OCI-LY3 (cell line): ENCODE data around the gene LARGE1.
A peak's percentile ranks its signal among the peaks of the same experiment; 100 is the strongest.

Source experiments
- H2AFZ ChIP-seq: fragments of 200-600, 300-600 bp; shearing (Covaris generic); 2 replicates; pipeline ENCODE4 v1.6.0; 2014; ENCODE audit warnings: antibody characterized with exemption, low read depth, low read length
- H3K27ac ChIP-seq: fragments of 200-600, 300-600 bp; sonication (generic); 2 replicates; pipeline ENCODE4 v1.5.1; 2014; ENCODE audit warnings: mild to moderate bottlenecking, low read length, moderate library complexity, mixed read lengths
- H3K27me3 ChIP-seq: fragments of 200-600, 300-600 bp; sonication (generic); 2 replicates; pipeline ENCODE4 v1.6.1; 2014; ENCODE audit warnings: low read depth, low read length, mixed read lengths
- H3K36me3 ChIP-seq: fragments of 200-600, 300-600 bp; sonication (generic); replicated peaks from 2 replicates; pipeline ENCODE3; 2014; ENCODE audit warnings: low read depth, low read length, mixed read lengths
- H3K4me1 ChIP-seq: fragments of 300-600, 200-600 bp; sonication (generic); 2 replicates; pipeline ENCODE4 v1.6.1; 2014; ENCODE audit warnings: low read length, mixed read lengths
- H3K4me2 ChIP-seq: fragments of 200-600, 300-600 bp; sonication (generic); 2 replicates; pipeline ENCODE4 v1.6.1; 2014; ENCODE audit warnings: low read length, mixed read lengths
- H3K4me3 ChIP-seq: fragments of 300-600, 200-600 bp; sonication (generic); 2 replicates; pipeline ENCODE4 v1.5.1; 2014; ENCODE audit warnings: antibody characterized with exemption, mild to moderate bottlenecking, low read length, moderate library complexity
- H3K79me2 ChIP-seq: fragments of 300-600, 200-600 bp; shearing (Covaris generic); 2 replicates; pipeline ENCODE4 v1.6.1; 2014; ENCODE audit warnings: mild to moderate bottlenecking, low read length, mixed read lengths
- H3K9ac ChIP-seq: fragments of 300-600, 200-600 bp; shearing (Covaris generic); 2 replicates; pipeline ENCODE4 v1.6.0; 2014; ENCODE audit warnings: mild to moderate bottlenecking, low read length, moderate library complexity
- H3K9me3 ChIP-seq: fragments of 200-600, 300-600 bp; shearing (Covaris generic); 2 replicates; pipeline ENCODE4 v1.6.1; 2014; ENCODE audit warnings: low read length, mixed read lengths; ENCODE audit not compliant: insufficient read depth
- H4K20me1 ChIP-seq: fragments of 200-600, 300-600 bp; sonication (generic); 2 replicates; pipeline ENCODE4 v1.6.1; 2016; ENCODE audit warnings: low read length, mixed read lengths; ENCODE audit not compliant: insufficient read depth
- CTCF ChIP-seq: fragments of 200-600, 300-600 bp; sonication (generic); IDR thresholded peaks from 2 replicates; pipeline ENCODE4 v1.5.1; 2014; ENCODE audit warnings: antibody characterized with exemption, low read length, low read depth
- EZH2phosphoT487 ChIP-seq: fragments of 200-600 bp; shearing (Covaris generic); IDR thresholded peaks from 2 replicates; pipeline ENCODE4 v1.6.1; 2018; ENCODE audit warnings: antibody characterized with exemption, mixed run types, low read depth

The LARGE1 gene

DNA sequence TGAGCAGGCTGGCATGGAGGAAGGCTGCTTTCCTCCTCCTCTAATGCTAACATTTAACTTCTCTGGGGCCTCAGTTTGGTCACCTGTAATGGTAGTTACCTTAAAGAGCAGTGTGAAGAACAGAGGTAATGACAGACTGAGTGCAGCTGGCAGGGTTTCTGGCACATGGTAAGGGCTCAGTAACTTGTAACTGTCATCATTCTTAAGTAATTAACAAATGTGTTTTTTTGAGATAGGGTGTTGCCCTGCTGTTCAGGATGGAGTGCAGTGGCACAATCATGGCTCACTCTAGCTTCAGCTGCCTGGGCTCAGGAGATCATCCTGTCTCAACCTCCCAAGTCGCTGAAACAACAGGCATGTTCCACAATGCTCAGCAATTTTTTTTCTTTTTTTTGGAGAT lies 620.1 kb downstream of the LARGE1 start:
- Histone ChIP-seq H3K9me3 (no peaks in the 10 kb centered on the region), H3K27ac (peak overlapping the region; percentile 34), H3K27me3 (no peaks in the 10 kb centered on the region), H2AFZ (no peak overlapping the region), H3K4me1 (peaks cover 29% of the 10 kb centered on the region), H3K9ac (0 out of 2 replicates have a peak overlapping the region, but pooled peaks have one; percentile 5), H3K4me2 (peak overlapping the region; percentile 55), H3K79me2 (no peaks in the 10 kb centered on the region), H3K4me3 (peak overlapping the region; percentile 31; the same call in 1 of the 2 replicates), H3K36me3 (peaks cover 6% of the 10 kb centered on the region), H4K20me1 (0 out of 2 replicates have a peak, but pooled peaks cover 3% of the 10 kb centered on the region)
- TF ChIP-seq CTCF (no peak), EZH2phosphoT487 (no peak)

DNA sequence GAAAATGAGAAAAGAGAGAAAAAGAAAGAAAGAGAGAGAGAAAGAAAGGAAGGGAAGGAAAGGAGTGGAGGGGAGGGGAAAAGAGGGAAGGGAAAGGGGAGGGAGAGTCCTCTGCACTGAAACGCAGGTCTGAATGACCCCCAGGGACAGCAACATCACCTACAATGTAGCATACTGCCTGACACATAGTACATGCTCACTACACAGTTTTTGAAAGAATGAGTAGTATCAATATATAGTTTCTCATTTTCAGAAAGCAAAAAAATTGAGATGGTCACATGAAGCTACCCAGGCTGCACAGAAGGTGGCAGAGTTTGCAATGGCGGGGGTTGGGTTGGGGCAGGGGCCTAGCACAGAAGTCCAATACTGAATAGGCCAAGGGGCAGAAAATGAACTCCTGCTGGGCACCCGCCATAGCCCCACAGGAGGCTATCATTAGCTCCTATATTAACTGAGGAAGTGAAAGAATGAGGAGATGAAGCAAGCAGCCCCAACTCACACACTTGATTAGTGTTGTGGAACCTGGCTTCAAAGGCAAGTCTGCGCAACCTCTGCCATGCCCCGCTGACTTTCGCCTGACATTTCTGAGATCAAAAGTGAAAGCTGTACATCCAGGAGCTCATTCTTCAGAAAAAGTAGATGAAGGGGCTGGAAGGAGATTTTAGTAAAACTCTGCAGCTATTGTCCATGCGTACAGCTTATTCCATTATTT lies 620.9 kb downstream of the LARGE1 start:
- no peak overlapping the region for H2AFZ ChIP-seq
- H3K4me2 ChIP-seq: peak overlapping the region; percentile 55
- H3K4me1 ChIP-seq: peaks cover 29% of the 10 kb centered on the region
- H3K36me3 ChIP-seq: peaks cover 9% of the 10 kb centered on the region
- H3K4me3 ChIP-seq: peak overlapping the region; percentile 31
- H3K9me3 ChIP-seq: no peaks in the 10 kb centered on the region
- TF ChIP-seq EZH2phosphoT487 (no peak), CTCF (peak; percentile 35)
- H3K27ac ChIP-seq: peak overlapping the region; percentile 34
- peak overlapping the region; percentile 5; the same call in 1 of the 2 replicates for H3K9ac ChIP-seq
- no peaks in the 10 kb centered on the region for H3K27me3 ChIP-seq
- H4K20me1 ChIP-seq: 0 out of 2 replicates have a peak, but pooled peaks cover 3% of the 10 kb centered on the region
- H3K79me2 ChIP-seq: no peaks in the 10 kb centered on the region

DNA sequence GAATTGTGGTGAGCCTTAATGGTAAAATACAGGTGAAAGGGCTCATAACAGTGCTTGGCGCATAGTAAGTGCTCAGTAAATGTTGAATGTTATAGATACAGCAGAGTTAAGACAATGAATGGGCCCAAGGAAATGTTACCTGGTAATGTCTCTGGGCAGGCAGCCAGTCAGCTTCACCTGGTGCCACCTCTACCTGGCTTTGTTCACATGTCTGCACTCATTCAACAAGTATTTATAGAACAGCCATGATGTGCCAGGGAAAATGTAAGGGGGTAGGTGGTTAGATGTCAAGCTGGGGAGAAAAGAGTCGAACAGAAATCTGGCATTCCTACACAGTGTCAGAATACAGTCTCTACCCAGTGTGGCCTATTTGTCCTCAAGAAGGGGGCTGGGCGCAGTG lies 623.3 kb downstream of the LARGE1 start:
- H3K27ac ChIP-seq: no peak overlapping the region
- no peaks in the 10 kb centered on the region for H4K20me1 ChIP-seq
- no peak overlapping the region for H3K4me3 ChIP-seq
- H3K4me2 ChIP-seq: no peak overlapping the region
- H3K4me1 ChIP-seq: peaks cover 29% of the 10 kb centered on the region
- H3K27me3 ChIP-seq: no peaks in the 10 kb centered on the region
- peaks cover 11% of the 10 kb centered on the region for H3K36me3 ChIP-seq
- no peak overlapping the region for H3K9ac ChIP-seq
- no peak for TF ChIP-seq CTCF
- TF ChIP-seq EZH2phosphoT487: no peak
- no peaks in the 10 kb centered on the region for H3K79me2 ChIP-seq
- no peaks in the 10 kb centered on the region for H3K9me3 ChIP-seq
- no peak overlapping the region for H2AFZ ChIP-seq

- no peaks in the 10 kb centered on the region for H3K4me1 ChIP-seq
- no peaks in the 10 kb centered on the region for H3K9me3 ChIP-seq
- H4K20me1 ChIP-seq: no peaks in the 10 kb centered on the region
- no peak overlapping the region for H3K4me2 ChIP-seq
- H3K9ac ChIP-seq: no peak overlapping the region
- H3K27ac ChIP-seq: no peak overlapping the region
- no peak for TF ChIP-seq EZH2phosphoT487
- TF ChIP-seq CTCF: no peak
- H2AFZ ChIP-seq: no peak overlapping the region
- H3K36me3 ChIP-seq: no peaks in the 10 kb centered on the region
- no peaks in the 10 kb centered on the region for H3K27me3 ChIP-seq
- H3K4me3 ChIP-seq: no peak overlapping the region
- no peaks in the 10 kb centered on the region for H3K79me2 ChIP-seq
Measured at GRCh38 chr22:33288078-33288477, 632.2 kb downstream of the LARGE1 start.
